Stomach (tissue), 9 donors: Measurements from ENCODE around the gene KTN1. TPM values are rescaled to one million over a fixed set of nuclear protein-coding genes. Genes with fewer than 3 reads are reported as not detected.
A peak's percentile ranks its signal among the peaks of the same experiment; 100 is the strongest.

ENCODE experiments used
- DNase-seq, 2 donors: peaks; one replicate each; pipeline versions ENCODE4 v3.0.0 to v3.0.0-alpha.2; 2013 to 2019
- H3K27ac ChIP-seq, 5 donors: fragments of 200-600 bp in 4 of 5; sonication (generic) in 4 of 5; one replicate each; pipeline ENCODE4 v1.5.1; 2013 to 2019; ENCODE audit warnings: mild to moderate bottlenecking in 1 of 5, moderate library complexity in 1 of 5
- H3K27me3 ChIP-seq, 3 donors: fragments of 200-600 bp; sonication (generic); one replicate each; pipeline ENCODE4 v1.5.1; 2017 to 2019; ENCODE audit warnings: mixed run types in 1 of 3
- H3K36me3 ChIP-seq, 4 donors: fragments of 200-600 bp; sonication (generic); 1 replicate in 3 of 4; 2 replicates in 1 of 4; pipeline ENCODE4 v1.5.1; 2016 to 2019
- H3K4me1 ChIP-seq, 4 donors: fragments of 200-600 bp; sonication (generic); one replicate each; pipeline ENCODE4 v1.5.1; 2016 to 2019
- H3K4me3 ChIP-seq, 4 donors: fragments of 200-600 bp; sonication (generic) in 3 of 4; one replicate each; pipeline ENCODE4 v1.5.1; 2016 to 2019; ENCODE audit warnings: mild to moderate bottlenecking in 1 of 4
- H3K9me3 ChIP-seq, 4 donors: fragments of 200-600 bp; sonication (generic); one replicate each; pipeline ENCODE4 v1.5.1; 2016 to 2019
- CTCF ChIP-seq, 7 experiments: fragments of 450-650 bp in 4 of 7; fragments of 200-600 bp in 3 of 7; sonication (generic) in 3 of 7; IDR thresholded peaks; one replicate each; pipeline ENCODE4 v1.5.1; 2016 to 2019; ENCODE audit warnings: antibody characterized with exemption in 7 of 7, control low read depth in 2 of 7, mild to moderate bottlenecking in 1 of 7
- EP300 ChIP-seq: sonication (generic); formaldehyde crosslinking; IDR thresholded peaks from one replicate; pipeline ENCODE4 v1.6.1; 2017; ENCODE audit warnings: antibody characterized with exemption
- POLR2A ChIP-seq, 4 donors: fragments of 450-650 bp; IDR thresholded peaks; one replicate each; pipeline ENCODE4 v1.6.1; 2016; ENCODE audit warnings: antibody characterized with exemption in 4 of 4, control low read depth in 2 of 4, mild to moderate bottlenecking in 1 of 4, moderate library complexity in 1 of 4
- POLR2AphosphoS5 ChIP-seq, 3 donors: sonication (generic); formaldehyde crosslinking; IDR thresholded peaks; one replicate each; pipeline ENCODE4 v1.6.1; 2016; ENCODE audit warnings: antibody characterized with exemption in 3 of 3
- WGBS, 5 donors: extraction: QIAGEN DNeasy Blood & Tissue Kit in 3 of 5; methylation state at CpG; one replicate each; pipeline versions ENCODE4 v1.1.5 to v1.1.7; 2013 to 2018; 5-methylcytosine and 5-hydroxymethylcytosine counted together
- intact Hi-C: fragments of 100-400 bp; cut with DNase I; formaldehyde crosslinking; loops from one replicate; pipeline ENCODE4 v1.15.1; 2023; ENCODE audit warnings: low total_unique reads
- polyA plus RNA-seq, 3 donors: library from polyadenylated mRNA; stranded (reverse); fragments of 200-250 nt; gene quantifications; one replicate each; pipeline ENCODE4 v1.2.3, GENCODE V29; 2013
- total RNA-seq, 5 donors: library from RNA; depleted of rRNA; stranded (reverse); fragments of >200 nt; gene quantifications; one replicate each; pipeline versions ENCODE4 v1.1.0 to v1.2.3, GENCODE V29; 2014 to 2016
- donor health status: healthy with polysubstance abuse.
- donor health status: Bipolar disorder and iron deficiency.
- donor health status: healthy.

Gene KTN1
- total and polyA plus RNA-seq, 8 donors = 43.3 to 123 (median 81.2) TPM

- Histone ChIP-seq H3K27ac (no peak overlapping the region), H3K9me3 (no peaks in the 10 kb centered on the region), H3K4me3 (no peak overlapping the region), H3K4me1 (peaks cover 5 to 25% (median 14%) of the 10 kb centered on the region in 4 donors), H3K36me3 (no peaks in the 10 kb centered on the region), H3K27me3 (no peaks in the 10 kb centered on the region)
- DNase-seq = no peak
- whole genome bisulfite sequencing, 5 donors = 45 to 71% (median 64%) methylated on average over 2 of the region's 2 CpGs
- intact Hi-C loops = no loop called here
- no peak for TF ChIP-seq POLR2A (IDR thresholded peaks at IDR 0.05)
- no peak for TF ChIP-seq CTCF (IDR thresholded peaks at IDR 0.05)
- no peak for TF ChIP-seq EP300
- no peak for TF ChIP-seq POLR2AphosphoS5 (IDR thresholded peaks at IDR 0.05)
Observed at GRCh38 chr14:55706893-55707292, 126.9 kb downstream of the KTN1 start.

- 25 to 41% (median 28%) methylated on average over 6 of the region's 6 CpGs for WGBS, 5 donors
- TF ChIP-seq EP300 = no peak
- peak in 5 of 7 experiments; percentile 36 to 79 (median 60) for TF ChIP-seq CTCF (IDR thresholded peaks at IDR 0.05)
- Histone ChIP-seq H3K27me3 (no peaks in the 10 kb centered on the region), H3K9me3 (no peaks in the 10 kb centered on the region), H3K27ac (no peak overlapping the region), H3K4me1 (peaks cover 5 to 25% (median 14%) of the 10 kb centered on the region in 4 donors), H3K36me3 (no peaks in the 10 kb centered on the region), H3K4me3 (no peak overlapping the region)
- DNase-seq = peak in 1 of 2 donors; percentile 73
- intact Hi-C loops = no loop called here
Observed at GRCh38 chr14:55707365-55707804, 127.4 kb downstream of the KTN1 start.

GRCh38 chr14:55710506-55711041, 130.6 kb downstream of the KTN1 start:
- Histone ChIP-seq H3K27me3 (no peaks in the 10 kb centered on the region), H3K4me1 (peaks cover 5 to 23% (median 12%) of the 10 kb centered on the region in 4 donors), H3K4me3 (no peak overlapping the region), H3K27ac (no peak overlapping the region), H3K9me3 (no peaks in the 10 kb centered on the region), H3K36me3 (no peaks in the 10 kb centered on the region)
- intact Hi-C loops = no loop called here
- no peak for DNase-seq
- TF ChIP-seq POLR2A (IDR thresholded peaks at IDR 0.05) (no peak), EP300 (no peak), CTCF (IDR thresholded peaks at IDR 0.05) (no peak), POLR2AphosphoS5 (IDR thresholded peaks at IDR 0.05) (no peak)
- 60 to 92% (median 69%) methylated on average over 2 of the region's 2 CpGs for WGBS, 5 donors

- peaks cover under 1 to 16% (median 9%) of the 10 kb centered on the region in 4 donors for H3K4me1 ChIP-seq
- H3K36me3 ChIP-seq = no peaks in the 10 kb centered on the region
- H3K9me3 ChIP-seq = no peaks in the 10 kb centered on the region
- WGBS, 5 donors = 67 to 77% (median 71%) methylated on average over 3 of the region's 3 CpGs
- TF ChIP-seq POLR2A (IDR thresholded peaks at IDR 0.05) (no peak), CTCF (IDR thresholded peaks at IDR 0.05) (no peak), EP300 (no peak), POLR2AphosphoS5 (IDR thresholded peaks at IDR 0.05) (no peak)
- H3K27me3 ChIP-seq = no peaks in the 10 kb centered on the region
- no peak overlapping the region for H3K27ac ChIP-seq
- no peak overlapping the region for H3K4me3 ChIP-seq
- intact Hi-C loops = no loop called here
- DNase-seq = peak in 1 of 2 donors; percentile 16
Observed at GRCh38 chr14:55711175-55711811, 131.3 kb downstream of the KTN1 start.
